OCI-M2 (cell line): Measurements from ENCODE around the gene MAMLD1.

ENCODE experiments used
- DNase-seq: peaks from one replicate; lab custom pipeline; 2025; ENCODE audit not compliant: unreplicated experiment; lab: John Stamatoyannopoulos, UW

The MAMLD1 gene

DNA sequence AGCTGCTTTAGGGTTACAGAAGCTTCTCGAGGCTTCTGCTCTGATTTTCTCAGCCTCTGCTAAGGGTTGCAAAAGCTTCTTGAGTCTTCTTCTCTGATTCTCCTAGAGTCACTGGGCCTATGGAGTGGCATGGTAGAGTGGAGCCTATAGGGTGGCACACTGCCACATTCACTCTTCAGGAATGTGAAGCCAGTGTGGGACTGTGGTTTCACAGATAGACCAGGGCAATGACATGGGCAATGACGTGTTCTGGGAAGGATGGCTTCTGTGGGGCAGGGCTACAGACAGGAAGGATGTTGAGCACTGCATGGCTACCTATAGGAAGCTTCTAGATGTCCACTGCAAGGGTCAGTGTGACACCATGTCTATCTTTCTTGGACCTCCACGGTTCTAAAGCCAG, 11.0 kb upstream of the MAMLD1 start:
- DNase-seq, result no peak

DNA sequence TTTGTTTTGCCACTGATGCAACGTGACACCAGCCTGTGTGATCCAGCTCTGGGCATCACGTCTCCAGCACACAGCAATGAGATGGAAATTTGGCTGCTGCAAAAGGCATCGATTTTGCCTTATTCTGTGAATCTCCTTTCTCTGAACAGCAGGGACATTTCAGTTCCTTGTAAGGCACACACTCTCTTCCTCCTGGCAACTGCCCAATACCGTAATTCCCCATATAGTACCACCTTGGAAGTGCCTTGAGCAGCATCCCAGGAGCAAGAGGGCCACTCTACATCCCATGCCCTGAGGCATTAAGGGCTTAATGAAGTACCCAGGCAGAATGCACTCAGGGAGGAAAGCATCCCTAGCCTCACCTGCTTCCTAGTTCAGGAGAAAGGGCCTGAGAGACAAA, 10.5 kb upstream of the MAMLD1 start:
- DNase-seq, result no peak

DNA sequence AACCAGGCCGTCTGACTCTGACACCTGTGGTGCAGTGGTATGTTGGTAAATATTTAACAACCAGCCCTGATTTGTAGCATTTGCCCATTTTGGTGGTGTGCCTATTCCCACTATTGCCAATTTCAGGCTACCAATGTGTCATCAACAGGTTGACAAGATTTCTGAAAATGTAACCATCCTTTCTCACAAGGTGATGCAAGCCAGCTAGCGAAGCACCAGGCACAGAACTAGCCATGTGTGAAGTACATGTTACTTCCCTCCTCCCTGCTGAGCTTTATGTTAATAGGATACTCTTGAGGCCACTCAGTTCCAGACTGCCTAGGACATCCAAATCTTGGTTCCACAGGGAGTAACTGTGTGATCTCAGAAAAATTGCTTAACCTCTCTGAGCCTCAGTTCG, 7.2 kb upstream of the MAMLD1 start:
- DNase-seq, result no peak

DNA sequence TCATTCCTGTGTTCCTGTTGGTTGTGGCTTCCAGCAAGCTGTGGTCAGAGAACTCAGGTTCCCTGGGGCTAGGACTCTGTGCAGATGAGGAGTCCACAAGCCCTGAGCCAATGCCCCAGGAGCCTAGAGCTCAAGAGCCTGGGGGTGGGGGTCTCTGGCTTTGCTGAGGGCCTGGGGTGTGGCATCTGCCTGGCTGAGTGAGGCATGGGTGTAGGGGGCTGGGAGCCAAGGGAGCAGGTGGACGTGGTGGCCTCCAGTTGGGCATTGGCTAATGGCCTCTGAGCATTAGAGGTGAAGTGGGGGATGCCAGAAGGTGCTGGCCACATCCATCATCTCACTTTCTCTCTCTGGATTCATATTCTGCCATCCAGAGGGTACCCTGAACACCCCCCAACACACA, 5.3 kb upstream of the MAMLD1 start:
- no peak for DNase-seq

DNA sequence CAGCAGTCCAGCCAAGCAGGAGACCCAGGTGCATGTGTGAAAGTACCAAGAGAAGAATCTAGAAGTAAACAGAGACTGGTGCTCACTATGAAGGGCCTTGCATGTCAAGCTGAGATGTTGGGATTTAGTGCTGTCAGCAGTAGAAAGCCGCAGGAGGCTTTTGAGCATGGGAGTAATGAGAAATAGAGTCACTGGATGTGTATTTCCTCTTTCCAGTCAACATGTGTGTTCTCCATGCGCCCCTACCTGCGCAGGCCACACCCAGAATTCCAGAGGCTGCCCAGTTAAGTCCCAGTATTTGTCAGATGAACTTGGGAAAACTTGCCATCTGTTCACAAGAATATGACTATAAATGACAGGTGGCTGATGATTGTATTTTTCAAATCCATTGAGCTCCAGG, 4.5 kb upstream of the MAMLD1 start:
- DNase-seq, result no peak

DNA sequence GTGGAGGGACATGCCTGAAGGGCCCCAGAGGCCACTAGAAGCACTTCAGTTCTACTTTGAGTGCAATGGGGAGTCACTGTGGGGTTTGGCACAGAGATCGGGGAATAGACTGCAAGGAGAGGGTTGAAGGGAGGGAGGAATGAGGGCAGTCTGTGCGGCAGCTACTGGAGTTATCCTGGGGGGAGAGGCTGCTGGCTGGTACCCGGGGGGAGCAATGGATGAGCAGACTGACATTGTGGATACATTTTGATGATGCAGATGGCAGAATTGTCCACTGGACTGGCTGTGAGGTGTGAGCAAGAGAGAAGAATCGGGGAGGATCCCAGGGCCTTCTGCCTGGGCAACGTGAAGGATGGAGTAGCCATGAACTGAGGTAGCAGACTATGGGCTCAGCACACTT, 2.8 kb upstream of the MAMLD1 start:
- DNase-seq, result no peak

DNA sequence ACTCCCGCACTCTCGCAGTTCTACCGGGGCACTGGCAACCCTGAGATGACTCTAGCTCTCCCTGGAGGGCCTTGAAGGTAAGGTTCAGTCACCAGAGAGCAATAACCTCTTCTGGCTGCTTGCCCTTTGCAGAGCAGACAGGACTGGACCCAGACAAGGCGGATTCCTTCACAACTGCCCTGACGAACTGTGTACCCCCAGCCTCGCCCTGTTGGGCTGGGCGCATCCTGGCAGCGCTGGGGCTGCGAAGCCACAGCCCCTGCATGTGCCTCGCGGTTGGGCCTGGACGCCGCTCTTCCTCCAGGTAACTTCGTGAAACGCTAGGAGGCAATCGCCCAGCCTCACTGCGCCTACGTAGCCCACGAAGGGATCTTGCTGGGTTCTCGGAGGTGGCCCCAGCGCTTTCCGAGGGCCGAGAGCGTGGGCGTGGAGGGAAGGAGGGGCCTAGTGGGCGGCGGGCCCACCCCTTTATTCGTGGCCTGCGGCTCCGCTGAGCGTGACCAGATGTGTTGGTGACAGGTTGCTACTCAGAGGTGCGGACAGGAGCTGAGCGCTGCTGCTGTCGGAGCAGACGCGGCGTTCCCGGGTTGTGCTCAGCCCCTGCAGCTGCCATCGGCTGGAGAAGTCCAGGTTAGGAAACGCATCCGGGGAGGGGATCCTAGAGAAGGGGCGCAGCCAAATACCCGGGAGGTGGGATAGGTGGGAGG, 1.9 kb upstream of the MAMLD1 start:
- DNase-seq, result no peak

DNA sequence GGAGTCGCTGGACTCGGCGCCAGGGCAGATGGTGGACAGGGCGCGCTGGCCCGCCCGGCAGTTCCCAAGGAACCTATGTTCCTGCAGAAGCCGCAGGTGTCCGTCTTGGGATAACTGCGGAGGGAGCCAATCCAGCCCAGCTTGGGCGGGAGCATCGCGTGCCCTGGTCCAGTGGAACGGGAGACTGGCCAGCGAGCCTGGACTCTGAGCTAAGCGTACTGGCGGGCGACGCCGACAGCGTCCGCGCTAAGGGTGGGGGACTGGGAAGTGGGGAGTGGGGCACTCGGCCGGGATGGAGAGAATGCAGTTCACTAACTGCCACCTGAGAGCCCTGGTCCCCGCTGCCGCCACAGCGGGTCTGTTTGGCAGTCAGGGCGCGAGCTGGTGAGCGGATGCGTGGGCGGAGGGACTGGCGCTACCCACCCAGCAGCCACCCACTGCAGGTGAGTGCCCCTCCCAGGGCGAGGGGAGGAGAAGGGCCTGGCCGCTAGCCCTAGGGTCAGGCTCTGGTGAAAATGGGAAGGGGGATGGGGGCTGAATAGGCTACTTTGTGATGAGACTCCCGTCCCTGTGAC, 1.3 kb upstream of the MAMLD1 start:
- DNase-seq, result no peak

DNA sequence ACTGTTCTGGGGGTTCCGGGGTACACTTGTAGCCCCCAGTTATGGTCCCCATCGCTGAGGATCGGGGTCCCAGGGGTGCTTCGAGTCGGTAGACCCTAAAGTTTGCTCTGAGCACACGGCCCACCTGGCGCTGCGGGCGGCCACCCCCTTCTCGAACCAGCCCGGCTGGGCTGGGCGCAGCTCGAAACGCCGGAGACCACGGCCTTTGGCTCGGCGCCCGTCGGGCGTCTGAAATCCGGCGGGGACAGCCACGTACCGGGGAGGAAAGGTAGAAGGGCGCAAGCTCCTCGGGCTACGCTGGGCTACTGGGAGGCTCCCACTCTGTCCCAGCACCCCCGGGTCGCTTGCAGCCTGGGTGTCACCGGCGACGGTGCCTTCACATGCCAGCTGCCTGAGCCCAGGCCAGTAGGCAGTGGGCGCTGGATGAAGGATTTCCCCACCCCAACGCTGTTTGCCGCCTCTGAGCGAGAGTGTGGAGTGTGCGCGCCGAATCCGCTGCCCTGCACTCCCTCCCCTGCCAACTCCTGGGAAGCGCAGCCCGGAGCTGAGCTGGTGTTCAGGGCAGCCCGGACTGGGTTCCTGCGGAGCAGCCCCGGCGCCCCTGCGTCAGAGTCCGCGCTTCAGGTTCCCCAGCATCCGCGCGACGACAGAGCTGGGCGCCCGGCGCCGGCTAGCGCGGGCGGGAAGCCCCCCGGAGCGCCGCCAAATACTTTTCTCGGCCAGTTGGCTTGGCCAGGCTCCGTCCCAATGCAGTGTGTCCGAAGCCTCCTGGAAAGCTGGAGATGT, 637 bp downstream of the MAMLD1 start:
- no peak for DNase-seq

DNA sequence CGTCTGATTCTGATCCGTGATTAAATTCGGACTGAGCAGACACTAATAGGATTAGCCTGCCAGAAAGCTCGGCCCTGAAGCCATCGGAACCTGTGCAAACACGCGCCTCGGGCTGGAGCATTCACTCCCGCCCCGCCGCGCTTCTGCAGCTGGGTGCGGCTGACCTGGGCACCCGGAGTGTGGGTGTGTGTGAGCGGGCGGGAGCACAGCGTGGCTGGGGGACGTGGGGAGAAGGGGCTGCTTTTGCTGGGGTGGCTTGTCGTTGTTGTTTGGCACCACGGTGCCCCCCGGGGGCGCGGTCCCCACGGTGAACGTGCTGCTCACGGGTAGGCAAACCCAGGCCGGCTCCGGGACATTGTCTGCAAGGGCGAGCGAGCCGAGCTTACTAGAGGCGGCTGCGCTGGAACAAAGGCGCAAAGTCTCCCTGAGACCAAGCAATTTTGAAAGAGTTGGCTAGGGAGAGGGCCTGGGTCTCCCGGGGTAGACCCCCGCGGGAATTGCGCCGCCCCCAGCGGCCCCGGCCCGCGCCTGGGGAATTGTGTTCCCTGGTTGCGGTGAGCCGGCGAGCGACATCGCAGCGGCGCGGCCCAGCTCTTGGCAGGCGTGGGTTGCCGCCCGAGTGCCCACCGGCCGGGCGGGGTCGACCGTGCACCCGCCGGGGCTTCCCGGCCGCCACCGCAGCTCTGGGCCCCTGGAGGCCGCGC, 1.4 kb downstream of the MAMLD1 start:
- DNase-seq, result no peak

DNA sequence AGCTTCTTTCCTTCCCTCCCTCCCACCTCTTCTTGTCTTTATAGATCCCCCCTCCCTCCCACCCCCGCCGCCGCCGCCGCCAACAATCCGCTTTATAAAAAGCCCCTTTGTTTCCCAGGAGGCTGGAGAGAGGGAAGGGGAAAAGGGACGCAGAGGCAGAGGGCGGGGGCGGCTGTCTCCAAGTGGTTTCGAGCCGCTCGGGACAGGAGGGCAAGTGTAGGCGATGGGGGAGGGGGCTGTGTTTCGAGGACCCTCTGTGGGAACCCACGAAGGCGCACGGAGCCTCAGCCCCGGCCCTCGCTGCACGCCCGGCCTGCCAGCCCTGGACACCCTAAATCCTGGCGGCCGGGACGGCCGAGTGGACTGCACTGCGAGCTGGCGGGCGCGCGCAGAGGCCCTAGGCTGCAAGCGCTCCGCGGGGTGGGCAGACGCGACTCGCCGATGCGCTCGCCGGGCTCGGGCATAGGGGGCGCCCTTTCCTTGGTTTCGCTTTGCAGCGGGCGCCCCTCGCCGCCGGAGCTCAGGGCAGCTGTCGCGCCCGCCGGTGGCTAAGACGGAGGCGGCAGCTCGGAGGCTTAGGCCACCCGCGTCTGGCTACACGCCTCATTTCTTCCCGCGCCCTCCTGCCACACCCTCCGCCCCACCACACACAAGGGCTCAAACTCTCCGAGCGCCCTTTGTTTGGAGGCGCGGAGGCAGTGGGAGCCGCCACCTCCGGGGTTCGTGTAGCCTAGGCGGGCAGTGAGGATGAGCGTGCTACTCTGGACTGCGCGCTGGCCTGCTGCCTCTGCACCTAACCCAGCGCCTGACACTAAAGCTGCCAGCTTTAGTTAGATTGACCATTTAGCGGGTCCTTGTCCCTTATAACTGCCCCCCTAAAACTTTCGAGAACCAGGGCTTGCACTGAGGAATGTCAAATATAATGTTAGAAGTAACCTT, 2.2 kb downstream of the MAMLD1 start:
- DNase-seq, result no peak

DNA sequence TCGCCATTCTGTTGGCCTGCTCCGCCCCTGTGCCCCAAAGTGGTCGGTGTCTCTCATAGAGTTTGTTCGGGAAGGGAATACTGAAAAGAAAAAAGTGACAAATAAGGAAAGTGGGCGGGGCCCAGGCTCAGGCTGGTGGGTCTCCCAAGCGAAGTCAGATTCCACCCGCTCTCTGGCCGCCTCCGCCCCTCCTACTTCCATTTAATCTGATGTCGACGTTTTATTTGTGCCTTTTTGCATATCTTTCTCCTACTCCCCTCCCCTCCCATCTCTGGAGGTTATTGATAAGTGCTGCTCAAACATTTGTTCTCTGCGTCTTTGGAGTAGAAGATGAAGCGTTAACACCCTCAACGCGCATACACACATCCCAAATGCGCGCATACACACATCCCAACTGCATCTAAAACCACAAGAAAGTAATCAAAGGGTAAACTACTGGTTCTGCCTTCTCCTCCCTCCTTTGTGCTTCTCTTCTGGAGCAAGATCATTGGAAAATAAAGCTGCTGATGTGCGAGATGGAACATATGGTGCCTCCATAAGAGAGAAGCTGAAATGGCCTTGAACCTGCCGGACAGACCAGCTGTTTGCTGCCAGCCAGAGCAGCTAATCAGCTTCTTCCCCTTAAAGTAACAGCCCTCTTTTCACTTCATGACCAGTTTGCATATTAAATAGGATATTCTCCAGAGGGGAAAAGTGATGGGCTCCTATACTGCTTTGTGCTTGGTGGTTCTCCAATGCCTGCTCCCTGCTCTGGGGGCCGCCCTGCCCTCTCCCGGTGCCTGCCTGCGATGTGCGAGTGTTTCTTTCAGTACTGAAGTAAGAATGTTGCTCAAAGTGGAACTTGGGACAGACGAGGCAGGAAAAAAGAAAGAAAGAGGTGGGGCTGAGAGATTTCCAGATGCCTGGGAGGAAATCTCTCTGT, 3.1 kb downstream of the MAMLD1 start:
- DNase-seq, result no peak

DNA sequence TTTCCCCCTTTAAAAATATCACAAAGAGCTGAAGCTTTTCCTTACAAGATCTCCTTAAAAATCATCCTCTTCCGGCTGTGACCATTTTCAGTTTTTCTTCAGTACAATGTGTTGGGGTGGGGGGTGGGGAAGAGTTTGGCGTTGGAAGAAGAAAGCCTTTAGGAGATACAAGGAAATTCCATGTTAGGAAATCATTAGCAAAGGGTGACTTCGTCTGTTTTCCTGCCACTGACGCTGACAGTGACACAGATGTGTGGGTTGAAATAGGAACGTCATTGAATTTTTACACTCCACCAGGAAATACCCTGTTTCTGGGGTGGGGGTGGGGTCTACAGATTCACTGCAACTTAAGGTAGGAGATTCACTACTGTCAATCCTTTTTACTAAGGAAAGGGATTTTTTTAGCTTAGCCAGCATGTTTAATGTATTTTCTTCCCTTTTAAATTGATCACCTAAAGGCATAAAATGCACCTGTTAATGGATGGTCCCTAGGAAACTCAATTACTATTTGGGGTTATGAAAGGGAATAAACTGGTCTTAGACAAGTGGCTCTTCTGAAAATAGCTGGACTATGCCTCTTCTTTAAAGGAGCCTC, 3.9 kb downstream of the MAMLD1 start:
- no peak for DNase-seq

DNA sequence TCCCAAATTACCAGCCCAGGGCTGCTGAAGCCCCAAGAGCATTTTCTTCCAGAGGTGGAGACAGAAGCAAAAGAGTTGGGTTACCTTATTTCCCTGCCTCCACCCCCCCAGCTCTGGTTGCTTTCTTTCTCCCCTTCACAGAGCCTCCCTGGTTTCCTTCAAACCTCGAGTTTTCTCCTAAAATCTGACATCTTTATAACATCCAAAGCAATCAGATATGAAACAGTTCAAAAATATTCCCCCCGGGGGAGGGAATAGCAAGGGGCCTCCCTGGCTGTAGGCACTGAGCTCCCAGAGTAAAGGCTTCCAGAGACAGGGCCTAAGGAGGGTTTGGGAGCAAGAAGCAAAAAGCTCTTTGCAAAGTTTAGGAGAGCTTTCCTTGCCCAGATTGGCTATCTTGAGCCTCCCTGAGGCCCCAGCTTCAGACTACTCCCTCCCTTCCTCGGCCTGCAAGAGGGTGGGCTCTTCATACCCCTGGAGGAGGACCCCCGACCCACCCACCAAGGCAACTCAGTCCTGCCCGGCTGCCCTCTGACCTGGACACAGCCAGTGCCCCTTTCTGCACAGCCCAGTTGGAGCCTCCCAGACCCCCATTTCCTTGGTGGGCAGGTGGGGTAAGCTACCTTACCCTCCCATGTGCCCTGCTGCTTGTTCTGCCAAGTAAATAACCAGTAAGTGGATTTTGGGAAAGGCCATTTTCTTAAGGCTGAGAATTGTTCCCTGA, 7.6 kb downstream of the MAMLD1 start:
- DNase-seq, result no peak

DNA sequence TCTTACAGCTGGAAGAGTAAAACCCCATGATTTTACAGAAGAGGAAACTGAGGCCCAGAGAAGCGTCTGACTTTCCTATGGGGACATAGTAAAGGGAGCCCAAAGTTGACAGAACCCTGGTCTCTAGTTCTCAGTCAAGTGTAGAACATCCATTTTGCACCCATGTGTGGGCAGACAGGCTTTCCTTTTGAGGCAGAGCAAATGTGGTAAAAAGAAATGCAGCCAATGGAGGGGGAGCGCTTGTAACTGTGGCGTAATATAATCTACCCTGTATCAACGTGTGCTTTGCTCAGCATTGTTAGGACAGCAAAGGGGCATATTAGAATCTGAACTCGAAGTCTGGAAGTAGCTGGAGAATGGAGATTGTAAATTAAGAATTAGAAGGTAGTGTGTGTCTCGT, 8.8 kb downstream of the MAMLD1 start:
- no peak for DNase-seq

DNA sequence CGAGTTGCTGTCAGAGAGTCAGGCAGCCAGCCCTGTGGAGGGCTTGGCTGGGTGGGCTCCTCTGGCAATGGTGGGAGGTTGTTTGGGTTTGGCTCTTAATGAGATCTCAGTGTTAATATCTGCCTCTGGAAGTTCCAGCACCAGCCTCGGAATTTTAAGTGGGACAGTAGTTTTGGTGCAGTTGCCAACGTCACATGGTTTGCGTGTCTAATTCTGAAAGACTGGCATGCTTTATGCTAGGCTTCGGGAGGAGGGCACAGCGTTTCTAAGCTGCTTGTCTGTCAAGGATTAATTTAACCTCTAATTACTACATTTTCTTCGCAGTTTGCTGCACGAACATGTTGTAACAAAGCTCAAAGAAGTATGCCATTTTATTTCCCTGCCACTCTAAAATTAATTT, 9.2 kb downstream of the MAMLD1 start:
- no peak for DNase-seq

DNA sequence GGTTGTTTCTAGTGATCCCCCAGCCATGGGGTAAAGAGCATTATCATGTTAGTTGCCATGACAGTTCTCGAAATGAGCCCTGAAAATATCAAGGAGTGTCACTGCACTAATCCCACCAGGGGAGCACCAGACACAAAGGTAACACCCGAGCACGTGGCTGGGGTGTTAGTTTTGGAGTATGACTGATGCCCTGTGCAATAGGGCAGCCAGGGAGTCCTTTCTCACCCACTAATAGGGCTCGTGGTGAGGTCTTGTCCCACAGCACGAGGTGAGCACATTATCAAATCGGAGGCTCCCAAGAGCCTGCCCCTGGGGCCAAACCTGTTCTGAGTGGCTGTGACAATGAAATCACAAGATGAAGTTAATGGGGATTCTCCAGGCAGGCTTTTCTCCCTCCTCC, 9.6 kb downstream of the MAMLD1 start:
- DNase-seq, result no peak

DNA sequence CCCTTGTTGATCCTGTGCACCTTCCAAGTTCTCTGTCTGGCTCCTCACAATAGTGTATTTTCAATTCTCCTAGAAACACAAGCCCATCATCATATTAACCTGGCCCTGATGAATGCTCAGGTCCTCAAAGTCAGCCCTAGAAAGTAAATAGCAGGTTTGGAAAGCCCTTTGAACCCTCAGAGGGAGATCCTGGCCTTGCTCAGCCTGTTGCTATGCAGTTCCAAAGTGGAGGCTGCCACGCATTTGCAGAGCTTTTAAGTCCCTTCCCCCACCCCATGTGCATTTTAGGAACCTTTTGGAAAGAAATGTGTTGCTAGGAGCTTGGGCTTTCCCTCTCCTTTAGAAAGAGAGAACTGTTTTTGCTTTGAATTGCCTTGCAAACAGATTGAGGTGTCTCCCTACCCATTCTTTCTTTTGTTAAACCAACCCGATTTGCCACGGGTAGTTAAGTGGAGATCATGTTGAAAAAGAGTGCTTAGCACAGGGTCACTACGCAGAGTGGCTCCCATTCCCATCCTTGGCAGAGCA, 12.2 kb downstream of the MAMLD1 start:
- DNase-seq, result no peak
